HepG2 (cell line): ENCODE measurements around the gene ACSS3. TPM values are rescaled to one million over a fixed set of nuclear protein-coding genes. Genes with fewer than 3 reads are reported as not detected.

Source experiments
- ATAC-seq: fragments of 200-7000 bp; cut with Tn5 transposase; 3 replicates; pipeline ENCODE4 v1.9.1; 2020; ENCODE audit warnings: mild to moderate bottlenecking, moderate library complexity
- BruUV-seq: library from RNA; stranded (reverse); fragments of 400-500 nt; replicated peaks from 2 replicates; lab custom pipeline; 2021; lab: Mats Ljungman, UMichigan
- CTCF ChIA-PET: fragments of 300-600 bp; formaldehyde crosslinking; extraction: SDS; loops from one replicate; lab custom pipeline; 2021; ENCODE audit warnings: low total read pairs, inconsistent platforms, low intra/inter-chr PET ratio; lab: Yijun Ruan, JAX
- POLR2A ChIA-PET: fragments of 350-600 bp; sonication (Branson Sonifier 250); formaldehyde crosslinking; loops from one replicate; lab custom pipeline; 2020; ENCODE audit warnings: antibody characterized with exemption, inconsistent platforms; lab: Yijun Ruan, JAX
- DNase-seq: peaks from one replicate; pipeline ENCODE4 v3.0.0-alpha.2; 2015; ENCODE audit warnings: low spot score
- FAIRE-seq: peaks from 3 replicates; lab custom pipeline; 2011; peaks lifted over from hg19 to GRCh38; lab: Jason Lieb, UNC
- H2AFZ ChIP-seq: one replicate; pipeline ENCODE4 v1.6.1; 2011; ENCODE audit warnings: low read length, inconsistent platforms
- H3K27ac ChIP-seq: fragments of 300-600 bp; 3 replicates; pipeline ENCODE4 v1.8.0; 2011; ENCODE audit warnings: mixed run types, mild to moderate bottlenecking, mixed read lengths, low read length, inconsistent platforms; ENCODE audit not compliant: insufficient read depth; ENCODE audit errors: extremely low read length
- H3K27me3 ChIP-seq, 2 experiments: fragments of 200-600 bp in 1 of 2; 2 replicates in 1 of 2; 3 replicates in 1 of 2; pipeline versions ENCODE4 v1.6.0 to v1.8.0; 2011; ENCODE audit warnings: low read length in 2 of 2, mild to moderate bottlenecking in 2 of 2, moderate library complexity in 2 of 2, inconsistent platforms in 1 of 2; ENCODE audit not compliant: insufficient read depth in 2 of 2, control insufficient read depth in 1 of 2
- H3K36me3 ChIP-seq, 2 experiments: fragments of 200-600 bp in 1 of 2; replicated peaks in 1 of 2; 2 replicates in 1 of 2; 3 replicates in 1 of 2; pipeline versions ENCODE4 v1.5.1 to v1.8.0; 2011; ENCODE audit warnings: low read length in 2 of 2, inconsistent platforms in 1 of 2; ENCODE audit not compliant: insufficient read depth in 2 of 2, control insufficient read depth in 1 of 2
- H3K4me1 ChIP-seq: 2 replicates; pipeline ENCODE4 v1.5.1; 2012; ENCODE audit warnings: low read length, inconsistent platforms; ENCODE audit not compliant: insufficient read depth
- H3K4me2 ChIP-seq: 2 replicates; pipeline ENCODE4 v1.6.0; 2011; ENCODE audit warnings: low read depth, low read length, inconsistent platforms
- H3K4me3 ChIP-seq, 3 experiments: fragments of 200-600 bp in 1 of 3; sonication (generic), shearing (Covaris generic) in 1 of 3; replicated peaks in 1 of 3; 2 replicates each; pipeline ENCODE4 v1.5.1; 2011 to 2016; ENCODE audit warnings: low read length in 3 of 3, inconsistent platforms in 2 of 3, low read depth in 2 of 3, mild to moderate bottlenecking in 2 of 3, control low read depth in 1 of 3, mixed read lengths in 1 of 3; ENCODE audit not compliant: insufficient read depth in 1 of 3
- H3K79me2 ChIP-seq: one replicate; pipeline ENCODE4 v1.6.1; 2011; ENCODE audit warnings: low read length, inconsistent platforms; ENCODE audit not compliant: insufficient read depth
- H3K9ac ChIP-seq: 2 replicates; pipeline ENCODE4 v1.6.0; 2011; ENCODE audit warnings: mild to moderate bottlenecking, low read depth, low read length, inconsistent platforms; ENCODE audit not compliant: insufficient read depth
- H3K9me3 ChIP-seq: 2 replicates; pipeline ENCODE4 v1.5.1; 2012; ENCODE audit warnings: mild to moderate bottlenecking, low read length
- H4K20me1 ChIP-seq: 2 replicates; pipeline ENCODE4 v1.6.0; 2011; ENCODE audit warnings: inconsistent platforms, mild to moderate bottlenecking, low read length, moderate library complexity; ENCODE audit not compliant: insufficient read depth
- CREB3 ChIP-seq: sonication (generic); formaldehyde crosslinking; IDR thresholded peaks from 2 replicates; pipeline ENCODE4 v1.5.0; 2020; ENCODE audit warnings: missing genetic modification reagents
- PBX3 ChIP-seq: sonication (generic); formaldehyde crosslinking; IDR thresholded peaks from 2 replicates; pipeline ENCODE4 v1.8.1; 2023; ENCODE audit warnings: missing genetic modification reagents, inconsistent platforms, borderline replicate concordance
- THAP11 ChIP-seq: IDR thresholded peaks from 2 replicates; pipeline ENCODE4 v1.6.1; 2016; ENCODE audit warnings: missing biosample characterization, missing genetic modification reagents
- ZBTB44 ChIP-seq: sonication (generic); formaldehyde crosslinking; IDR thresholded peaks from 2 replicates; pipeline ENCODE4 v1.4.0; 2020; ENCODE audit warnings: missing genetic modification reagents
- WGBS: methylation state at CpG from one replicate; pipeline ENCODE4 v1.1.6; 2017; ENCODE audit warnings: low lambda C conversion rate; 5-methylcytosine and 5-hydroxymethylcytosine counted together
- in situ Hi-C: cut with HindIII; loops from 2 replicates; pipeline ENCODE4 v1.10.0; 2017; ENCODE audit warnings: low pct_unique_long_range_greater_than_20kb; ENCODE audit not compliant: extremely low pct_ligation_motif_present
- intact Hi-C: fragments of 100-400 bp; cut with micrococcal nuclease; formaldehyde crosslinking; loops from one replicate; pipeline ENCODE4 v1.10.0; 2022; ENCODE audit not compliant: unreplicated experiment
- polyA plus RNA-seq, 8 experiments: library from polyadenylated mRNA; depleted of rRNA in 3 of 8; stranded (reverse) in 7 of 8; unstranded in 1 of 8; fragments of >200 nt; fragmentation: Illumina TruSeq in 4 of 8; extraction: Trizol in 4 of 8; gene quantifications; 2 replicates each; pipeline versions ENCODE4 v1.2.1 to v1.2.3, GENCODE V29; 2011 to 2016; ENCODE audit warnings: low read depth in 4 of 8, missing spikeins in 1 of 8, mixed read lengths in 1 of 8; ENCODE audit not compliant: insufficient read depth in 1 of 8
- total RNA-seq, 5 experiments: library from RNA; depleted of rRNA; stranded (reverse); fragments of >200 nt; fragmentation: Illumina TruSeq; extraction: Trizol; gene quantifications; 2 replicates each; pipeline ENCODE4 v1.2.3, GENCODE V29; 2016; ENCODE audit warnings: low read depth in 1 of 5

Gene ACSS3
- total and polyA plus RNA-seq, 2 of the 13 experiments (the other 11 are each of a cell fraction or from before 2014, with no cell fraction given), result 79.5 to 86.3 TPM

- Histone ChIP-seq H3K9ac (no peak overlapping the region), H3K27ac (no peak overlapping the region), H3K79me2 (no peaks in the 10 kb centered on the region), H4K20me1 (no peaks in the 10 kb centered on the region), H3K4me2 (no peak overlapping the region), H2AFZ (no peak overlapping the region), H3K27me3 (no peaks in the 10 kb centered on the region), H3K4me3 (no peak overlapping the region), H3K4me1 (no peaks in the 10 kb centered on the region), H3K9me3 (no peaks in the 10 kb centered on the region), H3K36me3 (peaks cover 1 to 14% of the 10 kb centered on the region in 2 experiments; a peak in 3 of 5 replicates)
- intact Hi-C loops, result no loop called here
- WGBS, result 94% methylated on average over 1 of the region's 1 CpG
- in situ Hi-C loops, result no loop called here
- no peak for DNase-seq
- CTCF ChIA-PET, result no interaction called here
- no peak for FAIRE-seq
- POLR2A ChIA-PET, result no interaction called here
- BruUV-seq, result no TSS peak
- TF ChIP-seq ZBTB44 (CRISPR knock-in tag) (no peak), CREB3 (CRISPR knock-in tag) (no peak), PBX3 (CRISPR knock-in tag) (no peak), THAP11 (CRISPR knock-in tag) (no peak)
- no peak for ATAC-seq
These were observed 89.8 kb downstream of the ACSS3 start for GRCh38 chr12:81167694-81168093.
